Prostate gland (tissue), 2 donors: ENCODE data around the gene APOBEC4.

Source experiments
- CTCF ChIP-seq, 4 experiments: fragments of 200-600 bp in 2 of 4; fragments of 450-650 bp in 2 of 4; sonication (generic) in 2 of 4; IDR thresholded peaks; 1 replicate in 3 of 4; 2 replicates in 1 of 4; pipeline ENCODE4 v1.5.1; 2016 to 2019; ENCODE audit warnings: antibody characterized with exemption in 4 of 4, mild to moderate bottlenecking in 2 of 4, moderate library complexity in 2 of 4
- POLR2A ChIP-seq: fragments of 450-650 bp; IDR thresholded peaks from one replicate; pipeline ENCODE4 v1.6.1; 2016; ENCODE audit warnings: antibody characterized with exemption, mild to moderate bottlenecking
- POLR2AphosphoS5 ChIP-seq: sonication (generic); formaldehyde crosslinking; IDR thresholded peaks from one replicate; pipeline ENCODE4 v1.6.1; 2017; ENCODE audit warnings: antibody characterized with exemption

- TF ChIP-seq CTCF (IDR thresholded peaks at IDR 0.05) (no peak), POLR2A (no peak), POLR2AphosphoS5 (no peak)
Observed at GRCh38 chr1:183675381-183675780, 22.3 kb upstream of the APOBEC4 start.
